Tibial nerve (tissue), 4 donors: ENCODE data around the gene NDUFS7.

Source experiments
- CTCF ChIP-seq, 5 experiments: fragments of 200-600 bp in 3 of 5; fragments of 450-650 bp in 2 of 5; sonication (generic) in 3 of 5; IDR thresholded peaks; one replicate each; pipeline ENCODE4 v1.5.1; 2016 to 2019; ENCODE audit warnings: antibody characterized with exemption in 5 of 5, mild to moderate bottlenecking in 3 of 5, moderate library complexity in 2 of 5
- EP300 ChIP-seq, 2 donors: sonication (generic); formaldehyde crosslinking; IDR thresholded peaks; one replicate each; pipeline ENCODE4 v1.6.1; 2017; ENCODE audit warnings: antibody characterized with exemption in 2 of 2, mild to moderate bottlenecking in 1 of 2
- POLR2A ChIP-seq, 2 donors: fragments of 450-650 bp; IDR thresholded peaks; one replicate each; pipeline ENCODE4 v1.6.1; 2017; ENCODE audit warnings: antibody characterized with exemption in 2 of 2, mild to moderate bottlenecking in 2 of 2, moderate library complexity in 2 of 2

- TF ChIP-seq POLR2A (IDR thresholded peaks at IDR 0.05) (no peak), CTCF (IDR thresholded peaks at IDR 0.05) (no peak), EP300 (IDR thresholded peaks at IDR 0.05) (no peak)
Measured at GRCh38 chr19:1410136-1410786, 26.6 kb downstream of the NDUFS7 start.
